GM19099 (cell line): Measurements from ENCODE around the gene MIOS.

Source experiments
- POLR2A ChIP-seq: IDR thresholded peaks from 3 replicates; pipeline ENCODE4 v1.6.1; 2011; ENCODE audit warnings: low read depth; ENCODE audit not compliant: insufficient read length; ENCODE audit errors: extremely low read depth

The MIOS gene

DNA sequence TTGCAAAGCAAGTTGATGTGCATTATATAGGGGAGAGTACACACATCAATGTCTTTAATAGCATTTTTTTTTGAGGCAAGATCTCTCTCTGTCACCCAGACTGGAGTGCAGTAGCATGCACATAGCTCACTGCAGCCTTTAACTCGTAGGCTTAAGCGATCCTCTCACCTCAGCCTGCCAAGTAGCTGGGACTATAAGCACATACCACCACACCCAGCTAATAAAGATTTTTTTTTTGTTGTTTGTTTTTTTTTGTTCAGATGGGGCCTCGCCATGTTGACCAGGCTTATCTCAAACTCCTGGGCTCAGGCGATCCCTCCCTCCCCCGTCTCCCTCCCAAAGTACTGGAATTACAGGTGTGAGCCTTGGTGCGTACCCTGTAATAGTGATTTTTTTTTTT, 75.4 kb downstream of the MIOS start:
- TF ChIP-seq POLR2A, result no peak

GRCh38 chr7:7647495-7648036, 80.9 kb downstream of the MIOS start:
- TF ChIP-seq POLR2A, result no peak

- no peak for TF ChIP-seq POLR2A
Observed at GRCh38 chr7:7650682-7651206, 84.1 kb downstream of the MIOS start.

- no peak for TF ChIP-seq POLR2A
Observed at GRCh38 chr7:7651479-7651878, 84.8 kb downstream of the MIOS start.

- no peak for TF ChIP-seq POLR2A
Observed at GRCh38 chr7:7652798-7653540, 86.3 kb downstream of the MIOS start.

DNA sequence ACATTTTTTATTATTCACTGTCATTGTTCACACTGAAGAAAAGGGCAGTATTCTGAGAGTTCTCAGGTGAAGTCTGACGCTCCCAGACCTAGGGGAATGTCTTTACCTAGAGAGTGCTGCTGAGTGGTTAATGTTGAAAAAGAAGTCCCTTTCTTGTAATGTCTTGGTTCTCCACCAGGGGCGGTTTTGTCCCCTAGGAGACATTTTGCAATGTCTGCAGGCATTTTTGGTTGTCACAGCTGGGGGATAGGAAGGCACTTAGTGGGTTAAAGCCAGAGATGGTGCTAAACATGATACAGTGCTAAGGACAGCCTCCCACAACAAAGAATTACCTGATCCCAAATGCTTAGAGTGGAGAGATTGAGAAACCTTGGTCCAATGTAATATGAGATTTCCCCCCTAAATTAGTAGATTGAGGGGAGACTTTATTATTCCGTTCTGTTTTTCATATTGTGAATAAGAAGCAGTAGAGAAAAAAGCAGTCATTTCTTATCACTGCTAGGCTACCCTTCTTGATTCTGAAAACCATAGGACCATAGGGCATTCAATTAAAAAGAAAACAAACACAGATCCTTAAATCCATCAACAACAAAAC, 87.0 kb downstream of the MIOS start:
- no peak for TF ChIP-seq POLR2A

DNA sequence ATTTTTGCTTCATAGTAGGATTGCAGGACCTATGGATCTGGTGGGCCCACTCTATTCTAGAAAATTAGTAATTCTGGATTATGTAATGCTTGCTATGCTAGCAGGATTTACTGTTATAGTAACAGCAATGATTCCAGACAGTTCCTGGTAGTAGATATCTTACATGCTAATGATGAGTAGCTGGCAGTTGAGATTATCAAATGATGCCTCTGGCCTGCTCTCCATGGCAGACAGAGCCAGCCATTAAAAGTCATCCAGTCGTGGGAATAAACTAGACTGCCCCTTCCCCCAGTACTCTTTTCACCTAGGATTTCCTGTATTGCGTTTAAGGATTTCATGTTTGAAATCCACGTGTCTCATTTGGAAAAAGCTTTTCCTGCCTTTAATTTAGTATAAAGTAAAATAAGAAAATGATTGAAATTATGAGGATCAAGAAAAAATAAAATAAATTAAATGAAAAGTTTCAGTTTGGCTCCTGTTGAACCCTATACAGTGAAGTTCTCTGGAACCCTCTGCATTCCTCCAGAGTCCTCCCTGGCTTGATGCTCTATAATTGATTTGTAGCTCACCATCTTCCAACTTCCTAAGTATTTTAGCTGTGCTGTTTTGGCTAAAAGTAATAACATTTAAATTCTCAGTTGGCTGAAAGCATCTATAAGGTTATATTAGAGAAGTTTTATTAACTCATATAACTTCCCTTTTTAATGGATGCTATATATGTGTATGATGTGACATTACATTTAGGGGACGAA, 88.5 kb downstream of the MIOS start:
- no peak for TF ChIP-seq POLR2A
